Measurements from ENCODE around the gene MAPKAP1.
A peak's percentile ranks its signal among the peaks of the same experiment; 100 is the strongest.

The MAPKAP1 gene

GRCh38 chr9:125415583-125416460, 291.2 kb downstream of the MAPKAP1 start:
- no peak for DNase-seq (ENCODE audit: low read depth, low spot score)
- Histone ChIP-seq H3K4me3 (ENCODE audit: insufficient read length, low read depth) (no peak overlapping the region), H3K9me3 (ENCODE audit: insufficient read depth, low read length) (no peaks in the 10 kb centered on the region)

DNA sequence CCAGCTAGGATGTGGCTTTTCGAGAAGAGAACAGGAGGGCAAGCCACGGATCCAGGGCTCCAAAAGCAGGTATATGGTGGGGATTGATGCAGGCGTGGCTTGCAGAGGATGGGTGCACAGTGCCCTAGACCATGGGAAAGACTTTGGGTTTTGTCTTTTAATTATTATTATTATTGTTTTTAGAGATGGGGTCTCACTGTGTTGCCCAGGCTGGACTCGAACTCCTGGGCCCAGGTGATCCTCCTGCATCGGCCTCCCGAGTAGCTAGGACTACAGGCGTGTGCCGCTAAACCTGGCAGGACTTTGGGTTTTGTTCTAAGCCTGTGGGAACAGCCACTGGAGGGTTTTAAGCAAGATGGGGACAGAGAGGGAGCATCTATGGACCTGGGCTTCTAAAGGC, 293.4 kb downstream of the MAPKAP1 start:
- Histone ChIP-seq H3K4me1 (ENCODE audit: insufficient read depth, insufficient read length) (peaks cover 26% of the 10 kb centered on the region), H3K36me3 (ENCODE audit: insufficient read depth, insufficient read length, low read length) (no peaks in the 10 kb centered on the region)
- TF ChIP-seq YY1 (IDR thresholded peaks at IDR 0.05; ENCODE audit: insufficient read depth, insufficient read length), result no peak
- TF ChIP-seq ZNF274 (IDR thresholded peaks at IDR 0.05; ENCODE audit: low read depth, low read length), result no peak
- no peak for TF ChIP-seq SUZ12 (IDR thresholded peaks at IDR 0.05; ENCODE audit: extremely low read depth, insufficient read depth, insufficient read length)

More at GRCh38 chr9:125415583-125416460, 291.2 kb downstream of the MAPKAP1 start:
- TF ChIP-seq SUZ12 (IDR thresholded peaks at IDR 0.05; ENCODE audit: extremely low read depth, insufficient read depth, insufficient read length), result no peak
- TF ChIP-seq YY1 (IDR thresholded peaks at IDR 0.05; ENCODE audit: insufficient read depth, insufficient read length), result no peak
- TF ChIP-seq ZNF274 (IDR thresholded peaks at IDR 0.05; ENCODE audit: low read depth, low read length), result no peak
- H3K27me3 ChIP-seq (ENCODE audit: insufficient read depth, insufficient read length), result no peaks in the 10 kb centered on the region
- H3K36me3 ChIP-seq (ENCODE audit: insufficient read depth, insufficient read length, low read length), result no peaks in the 10 kb centered on the region
- H3K4me1 ChIP-seq (ENCODE audit: insufficient read depth, insufficient read length), result peaks cover 17% of the 10 kb centered on the region
- no peak overlapping the region for H3K9ac ChIP-seq (ENCODE audit: insufficient read length, low read depth)

DNA sequence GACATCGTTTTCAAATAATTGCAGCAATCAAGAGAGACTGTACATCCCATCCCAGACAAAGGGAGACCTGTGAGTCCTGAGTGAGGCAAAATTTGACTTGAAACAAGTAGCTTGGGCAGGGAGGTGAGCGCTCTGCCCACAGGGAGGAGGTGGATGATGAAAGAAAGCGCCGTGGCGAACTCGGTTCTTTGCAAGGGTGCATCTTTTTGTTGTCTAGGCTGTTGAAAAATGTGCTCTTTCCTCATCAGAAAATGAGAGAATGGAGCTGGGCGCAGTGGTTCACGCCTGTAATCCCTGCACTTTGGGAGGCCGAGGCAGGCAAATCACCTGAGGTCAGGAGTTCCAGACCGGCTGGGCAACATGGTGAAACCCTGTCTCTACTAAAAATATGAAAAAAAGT, 294.8 kb downstream of the MAPKAP1 start:
- DNase-seq (ENCODE audit: low read depth, low spot score), result no peak
- Histone ChIP-seq H3K4me1 (ENCODE audit: insufficient read depth, insufficient read length) (peaks cover 29% of the 10 kb centered on the region), H3K9me3 (ENCODE audit: insufficient read depth, low read length) (no peaks in the 10 kb centered on the region), H3K36me3 (ENCODE audit: insufficient read depth, insufficient read length, low read length) (no peaks in the 10 kb centered on the region), H3K4me3 (ENCODE audit: insufficient read length, low read depth) (no peak overlapping the region), H3K27me3 (ENCODE audit: insufficient read depth, insufficient read length) (peaks cover 8% of the 10 kb centered on the region), H3K9ac (ENCODE audit: insufficient read length, low read depth) (no peak overlapping the region)
- no peak for TF ChIP-seq ZNF274 (IDR thresholded peaks at IDR 0.05; ENCODE audit: low read depth, low read length)
- TF ChIP-seq YY1 (IDR thresholded peaks at IDR 0.05; ENCODE audit: insufficient read depth, insufficient read length), result no peak
- TF ChIP-seq SUZ12 (IDR thresholded peaks at IDR 0.05; ENCODE audit: extremely low read depth, insufficient read depth, insufficient read length), result no peak

More for the DNA sequence above, 293.4 kb downstream of the MAPKAP1 start:
- no peak for DNase-seq (ENCODE audit: low read depth, low spot score)
- Histone ChIP-seq H3K9ac (ENCODE audit: insufficient read length, low read depth) (no peak overlapping the region), H3K4me3 (ENCODE audit: insufficient read length, low read depth) (no peak overlapping the region), H3K27me3 (ENCODE audit: insufficient read depth, insufficient read length) (no peaks in the 10 kb centered on the region), H3K9me3 (ENCODE audit: insufficient read depth, low read length) (no peaks in the 10 kb centered on the region)

- no peak for TF ChIP-seq SUZ12 (IDR thresholded peaks at IDR 0.05; ENCODE audit: extremely low read depth, insufficient read depth, insufficient read length)
- no peak for TF ChIP-seq ZNF274 (IDR thresholded peaks at IDR 0.05; ENCODE audit: low read depth, low read length)
- no peak for TF ChIP-seq YY1 (IDR thresholded peaks at IDR 0.05; ENCODE audit: insufficient read depth, insufficient read length)
- Histone ChIP-seq H3K27me3 (ENCODE audit: insufficient read depth, insufficient read length) (peaks cover 14% of the 10 kb centered on the region), H3K9ac (ENCODE audit: insufficient read length, low read depth) (peak overlapping the region; percentile 90), H3K36me3 (ENCODE audit: insufficient read depth, insufficient read length, low read length) (no peaks in the 10 kb centered on the region), H3K4me3 (ENCODE audit: insufficient read length, low read depth) (peak overlapping the region; percentile 79), H3K4me1 (ENCODE audit: insufficient read depth, insufficient read length) (peaks cover 29% of the 10 kb centered on the region), H3K9me3 (ENCODE audit: insufficient read depth, low read length) (no peaks in the 10 kb centered on the region)
- no peak for DNase-seq (ENCODE audit: low read depth, low spot score)
Observed at GRCh38 chr9:125411171-125411756, 295.7 kb downstream of the MAPKAP1 start.

DNA sequence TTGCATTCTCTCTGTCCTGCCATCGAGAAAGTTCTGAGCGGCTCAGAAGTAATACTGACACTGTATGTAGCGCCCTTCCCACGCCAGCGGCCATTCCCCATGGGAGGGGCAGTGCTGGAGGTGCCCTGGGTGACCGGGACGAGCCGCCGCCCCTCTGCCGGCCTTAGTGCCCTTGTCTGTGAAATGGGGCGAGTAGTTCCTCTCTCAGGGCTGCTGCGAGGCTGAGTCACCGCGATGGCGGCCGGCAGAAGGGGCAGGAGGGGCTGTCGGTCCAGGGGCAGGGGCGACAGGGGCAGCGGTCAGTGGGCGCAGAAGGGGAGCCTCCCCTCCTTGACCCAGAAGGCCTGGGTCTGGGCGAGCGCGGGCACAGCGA, 296.5 kb downstream of the MAPKAP1 start:
- no peaks in the 10 kb centered on the region for H3K36me3 ChIP-seq (ENCODE audit: insufficient read depth, insufficient read length, low read length)
- H3K9ac ChIP-seq (ENCODE audit: insufficient read length, low read depth), result peak overlapping the region; percentile 90
- peak overlapping the region; percentile 79 for H3K4me3 ChIP-seq (ENCODE audit: insufficient read length, low read depth)
- no peak for DNase-seq (ENCODE audit: low read depth, low spot score)
- TF ChIP-seq SUZ12 (IDR thresholded peaks at IDR 0.05; ENCODE audit: extremely low read depth, insufficient read depth, insufficient read length) (no peak), ZNF274 (IDR thresholded peaks at IDR 0.05; ENCODE audit: low read depth, low read length) (no peak), YY1 (IDR thresholded peaks at IDR 0.05; ENCODE audit: insufficient read depth, insufficient read length) (no peak)
- H3K9me3 ChIP-seq (ENCODE audit: insufficient read depth, low read length), result no peaks in the 10 kb centered on the region
- peaks cover 26% of the 10 kb centered on the region for H3K4me1 ChIP-seq (ENCODE audit: insufficient read depth, insufficient read length)
- H3K27me3 ChIP-seq (ENCODE audit: insufficient read depth, insufficient read length), result peaks cover 14% of the 10 kb centered on the region

- Histone ChIP-seq H3K4me3 (ENCODE audit: insufficient read length, low read depth) (peak overlapping the region; percentile 79), H3K4me1 (ENCODE audit: insufficient read depth, insufficient read length) (peaks cover 24% of the 10 kb centered on the region), H3K27me3 (ENCODE audit: insufficient read depth, insufficient read length) (peaks cover 14% of the 10 kb centered on the region), H3K9ac (ENCODE audit: insufficient read length, low read depth) (peak overlapping the region; percentile 90), H3K9me3 (ENCODE audit: insufficient read depth, low read length) (no peaks in the 10 kb centered on the region), H3K36me3 (ENCODE audit: insufficient read depth, insufficient read length, low read length) (no peaks in the 10 kb centered on the region)
- TF ChIP-seq YY1 (IDR thresholded peaks at IDR 0.05; ENCODE audit: insufficient read depth, insufficient read length) (peak; percentile 68), ZNF274 (IDR thresholded peaks at IDR 0.05; ENCODE audit: low read depth, low read length) (no peak), SUZ12 (IDR thresholded peaks at IDR 0.05; ENCODE audit: extremely low read depth, insufficient read depth, insufficient read length) (no peak)
- peak; percentile 89 for DNase-seq (ENCODE audit: low read depth, low spot score)
Observed at GRCh38 chr9:125409637-125410521, 297.1 kb downstream of the MAPKAP1 start.
